ENCODE results near the gene VNN1.

GRCh38 chr6:132728616-132729015 is 14.8 kb upstream of the VNN1 start:
- TF ChIP-seq CTCF (IDR thresholded peaks at IDR 0.05) (no peak), ZFX (IDR thresholded peaks at IDR 0.05; ENCODE audit: borderline replicate concordance) (no peak)

All from 22Rv1 (cell line).